H1 (cell line): ENCODE results near the gene TNS4.

Experiments
- BRCA1 ChIP-seq: IDR thresholded peaks from 2 replicates; pipeline ENCODE4 v1.6.1; 2012; ENCODE audit warnings: low read depth, low read length, improper control_type of control experiment
- CHD2 ChIP-seq: IDR thresholded peaks from 2 replicates; pipeline ENCODE4 v1.6.1; 2012; ENCODE audit warnings: low read length, improper control_type of control experiment
- EGR1 ChIP-seq: IDR thresholded peaks from 2 replicates; pipeline ENCODE4 v1.6.1; 2011; ENCODE audit warnings: low read depth, low read length, borderline replicate concordance
- GTF2F1 ChIP-seq: IDR thresholded peaks from 2 replicates; pipeline ENCODE4 v1.6.1; 2012; ENCODE audit warnings: low read depth, low read length, improper control_type of control experiment, borderline replicate concordance
- KDM1A ChIP-seq: fragments of 200-600, 300-600 bp; sonication (generic); IDR thresholded peaks from 2 replicates; pipeline ENCODE4 v1.7.1; 2016; ENCODE audit warnings: mild to moderate bottlenecking, low read length, borderline replicate concordance
- POLR2A ChIP-seq, 2 experiments: IDR thresholded peaks; 1 replicate in 1 of 2; 2 replicates in 1 of 2; pipeline ENCODE4 v1.6.1; 2011; ENCODE audit warnings: low read depth in 2 of 2, low read length in 2 of 2, mild to moderate bottlenecking in 2 of 2; ENCODE audit errors: control extremely low read depth in 1 of 2
- POLR2AphosphoS5 ChIP-seq: IDR thresholded peaks from 2 replicates; pipeline ENCODE4 v1.6.1; 2011; ENCODE audit warnings: low read depth, low read length
- SUZ12 ChIP-seq: fragments of 200-600 bp; sonication (generic); IDR thresholded peaks from 2 replicates; pipeline ENCODE4 v1.6.1; 2012; ENCODE audit warnings: mild to moderate bottlenecking, inconsistent platforms, low read length, moderate library complexity, mixed read lengths
- TBP ChIP-seq: IDR thresholded peaks from 2 replicates; pipeline ENCODE4 v1.6.1; 2011; ENCODE audit warnings: low read depth, low read length, improper control_type of control experiment
- TF ChIP-seq, protein P1 (sequence below), 3 experiments: IDR thresholded peaks; 1 replicate in 2 of 3; 2 replicates in 1 of 3; pipeline versions ENCODE4 v1.5.1 to v1.6.1; 2011; ENCODE audit warnings: low read length in 3 of 3, mild to moderate bottlenecking in 3 of 3, inconsistent platforms in 2 of 3, low read depth in 1 of 3, moderate library complexity in 1 of 3; ENCODE audit not compliant: insufficient read depth in 1 of 3; ENCODE audit errors: control extremely low read depth in 1 of 3

DNA sequence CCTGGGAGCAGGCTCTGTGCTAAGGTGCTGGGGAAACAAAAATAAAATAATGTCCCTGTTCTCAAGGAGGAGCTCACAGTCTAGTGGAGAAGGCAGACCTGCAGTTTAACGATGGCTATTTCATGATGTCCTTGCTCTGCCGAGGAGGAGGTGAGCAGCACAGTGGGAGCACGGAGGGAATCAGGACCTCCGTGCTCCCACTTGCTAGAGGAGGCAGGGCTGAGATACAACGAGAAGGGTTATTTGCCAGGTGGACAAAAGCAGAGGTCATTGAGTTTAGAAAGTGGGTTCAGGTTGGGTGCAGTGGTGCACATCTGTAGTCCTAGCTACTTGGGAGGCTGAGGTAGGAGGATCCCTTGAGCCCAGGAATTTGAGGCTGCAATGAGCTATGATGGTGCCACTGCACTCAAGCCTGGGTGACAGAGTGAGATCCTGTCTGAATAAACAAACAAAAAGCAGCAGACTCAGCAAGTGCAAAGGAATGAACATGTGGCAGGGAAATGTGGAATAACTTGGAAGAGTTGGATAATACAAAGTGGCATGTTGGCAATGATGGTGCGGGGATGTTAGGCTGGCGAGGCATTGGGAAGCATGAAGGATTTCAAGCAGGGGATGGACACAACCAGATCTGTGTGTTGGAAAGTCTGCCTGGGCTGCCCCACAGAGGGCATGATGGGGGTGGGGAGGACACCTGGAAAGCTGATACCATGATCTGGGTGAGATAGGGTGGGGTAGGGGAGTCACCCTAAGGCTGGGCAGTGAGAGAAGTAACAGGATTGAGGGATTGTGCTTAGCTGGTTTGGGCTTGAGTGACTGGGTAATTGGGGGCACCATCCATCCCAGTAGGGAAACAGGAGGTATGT, 12.8 kb upstream of the TNS4 start:
- TF ChIP-seq EGR1, result no peak
- TF ChIP-seq TBP, result no peak
- TF ChIP-seq KDM1A, result no peak
- TF ChIP-seq, protein P1, sequence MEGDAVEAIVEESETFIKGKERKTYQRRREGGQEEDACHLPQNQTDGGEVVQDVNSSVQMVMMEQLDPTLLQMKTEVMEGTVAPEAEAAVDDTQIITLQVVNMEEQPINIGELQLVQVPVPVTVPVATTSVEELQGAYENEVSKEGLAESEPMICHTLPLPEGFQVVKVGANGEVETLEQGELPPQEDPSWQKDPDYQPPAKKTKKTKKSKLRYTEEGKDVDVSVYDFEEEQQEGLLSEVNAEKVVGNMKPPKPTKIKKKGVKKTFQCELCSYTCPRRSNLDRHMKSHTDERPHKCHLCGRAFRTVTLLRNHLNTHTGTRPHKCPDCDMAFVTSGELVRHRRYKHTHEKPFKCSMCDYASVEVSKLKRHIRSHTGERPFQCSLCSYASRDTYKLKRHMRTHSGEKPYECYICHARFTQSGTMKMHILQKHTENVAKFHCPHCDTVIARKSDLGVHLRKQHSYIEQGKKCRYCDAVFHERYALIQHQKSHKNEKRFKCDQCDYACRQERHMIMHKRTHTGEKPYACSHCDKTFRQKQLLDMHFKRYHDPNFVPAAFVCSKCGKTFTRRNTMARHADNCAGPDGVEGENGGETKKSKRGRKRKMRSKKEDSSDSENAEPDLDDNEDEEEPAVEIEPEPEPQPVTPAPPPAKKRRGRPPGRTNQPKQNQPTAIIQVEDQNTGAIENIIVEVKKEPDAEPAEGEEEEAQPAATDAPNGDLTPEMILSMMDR (IDR thresholded peaks at IDR 0.05; ENCODE audit: control extremely low read depth in 1 of 3, insufficient read depth in 1 of 3, low read depth in 1 of 3, low read length in 3 of 3), result no peak
- no peak for TF ChIP-seq CHD2
- TF ChIP-seq POLR2AphosphoS5, result no peak
- TF ChIP-seq GTF2F1, result no peak
- no peak for TF ChIP-seq BRCA1
- TF ChIP-seq SUZ12, result no peak
- no peak for TF ChIP-seq POLR2A (IDR thresholded peaks at IDR 0.05; ENCODE audit: control extremely low read depth in 1 of 2, low read depth in 2 of 2, low read length in 2 of 2)
